Panc1 (cell line): ENCODE data around the gene NLGN2. TPM values are rescaled to one million over a fixed set of nuclear protein-coding genes. Genes with fewer than 3 reads are reported as not detected.

Experiments used
- ATAC-seq: fragments of 200-7000 bp; cut with Tn5 transposase; 2 replicates; pipeline ENCODE4 v1.9.1; 2020; ENCODE audit warnings: mild to moderate bottlenecking, moderate library complexity
- BruUV-seq: library from RNA; stranded (reverse); fragments of 400-500 nt; replicated peaks from 2 replicates; lab custom pipeline; 2021; lab: Mats Ljungman, UMichigan
- CTCF ChIA-PET: fragments of 300-600 bp; sonication (Branson Sonifier 250); formaldehyde crosslinking; loops from one replicate; lab custom pipeline; 2022; ENCODE audit warnings: antibody characterized with exemption; lab: Charles Lee
- POLR2A ChIA-PET: fragments of 300-600 bp; sonication (Branson Sonifier 250); formaldehyde crosslinking; loops from one replicate; lab custom pipeline; 2022; ENCODE audit warnings: antibody characterized with exemption; lab: Charles Lee
- DNase-seq: peaks from one replicate; pipeline ENCODE4 v3.0.0-alpha.2; 2010; ENCODE audit warnings: low read depth, low spot score
- H3K27ac ChIP-seq: 2 replicates; pipeline ENCODE4 v1.5.1; 2011; ENCODE audit warnings: mild to moderate bottlenecking, low read length, inconsistent platforms
- H3K27me3 ChIP-seq: fragments of 200-500 bp; sonication (Bioruptor generic); 2 replicates; pipeline ENCODE4 v1.6.0; 2014; ENCODE audit warnings: low read length, inconsistent platforms; ENCODE audit not compliant: control insufficient read depth, insufficient read depth
- H3K36me3 ChIP-seq: fragments of 200-500 bp; sonication (Bioruptor generic); 2 replicates; pipeline ENCODE4 v1.5.1; 2014; ENCODE audit warnings: inconsistent platforms, mild to moderate bottlenecking, low read length, moderate library complexity; ENCODE audit not compliant: control insufficient read depth, insufficient read depth
- H3K4me1 ChIP-seq: 2 replicates; pipeline ENCODE4 v1.5.1; 2011; ENCODE audit warnings: inconsistent platforms, mild to moderate bottlenecking, low read length, moderate library complexity; ENCODE audit not compliant: control insufficient read depth, insufficient read depth
- H3K4me3 ChIP-seq, 2 experiments: 2 replicates each; pipeline ENCODE4 v1.5.1; 2011 to 2012; ENCODE audit warnings: low read depth in 2 of 2, low read length in 2 of 2, mild to moderate bottlenecking in 2 of 2, inconsistent platforms in 1 of 2, moderate library complexity in 1 of 2
- H3K9me3 ChIP-seq: fragments of 200-500 bp; sonication (Bioruptor generic); 2 replicates; pipeline ENCODE4 v1.5.1; 2014; ENCODE audit warnings: low read depth, mild to moderate bottlenecking, inconsistent platforms, low read length, moderate library complexity; ENCODE audit not compliant: control insufficient read depth, insufficient read depth
- POLR2AphosphoS5 ChIP-seq: IDR thresholded peaks from 2 replicates; pipeline ENCODE4 v1.6.1; 2012; ENCODE audit warnings: mild to moderate bottlenecking, low read depth, low read length, moderate library complexity
- SIN3A ChIP-seq: IDR thresholded peaks from 2 replicates; pipeline ENCODE4 v1.6.1; 2012; ENCODE audit warnings: low read depth, mild to moderate bottlenecking, low read length, moderate library complexity, borderline replicate concordance; ENCODE audit not compliant: insufficient read depth
- TCF7L2 ChIP-seq: IDR thresholded peaks from 2 replicates; pipeline ENCODE4 v1.6.1; 2011; ENCODE audit warnings: mild to moderate bottlenecking, low read depth, low read length, inconsistent platforms
- in situ Hi-C: cut with HindIII; loops from 2 replicates; pipeline ENCODE4 v1.10.0; 2016; ENCODE audit warnings: low sequenced_read_pairs, low pct_unique_long_range_greater_than_20kb
- intact Hi-C: fragments of 100-400 bp; cut with micrococcal nuclease; formaldehyde crosslinking; loops from one replicate; pipeline ENCODE4 v1.10.0; 2022; ENCODE audit not compliant: unreplicated experiment
- total RNA-seq: library from RNA; stranded (reverse); gene quantifications from one replicate; pipeline ENCODE4 v1.2.1, GENCODE V29; 2021; ENCODE audit not compliant: unreplicated experiment
- TF ChIP-seq, protein P1 (sequence below), 2 experiments: IDR thresholded peaks; 2 replicates each; pipeline ENCODE4 v1.6.1; 2011 to 2012; ENCODE audit warnings: low read depth in 2 of 2, control low read depth in 1 of 2, low read length in 1 of 2, mild to moderate bottlenecking in 1 of 2, moderate library complexity in 1 of 2; ENCODE audit not compliant: insufficient read depth in 1 of 2
- TF ChIP-seq, protein P2 (sequence below): fragments of 450-650 bp; IDR thresholded peaks from 2 replicates; pipeline ENCODE4 v1.5.1; 2017; ENCODE audit warnings: mild to moderate bottlenecking

The NLGN2 gene
- total RNA-seq, 1 experiment from 2014 or later, result 33.6 TPM

DNA sequence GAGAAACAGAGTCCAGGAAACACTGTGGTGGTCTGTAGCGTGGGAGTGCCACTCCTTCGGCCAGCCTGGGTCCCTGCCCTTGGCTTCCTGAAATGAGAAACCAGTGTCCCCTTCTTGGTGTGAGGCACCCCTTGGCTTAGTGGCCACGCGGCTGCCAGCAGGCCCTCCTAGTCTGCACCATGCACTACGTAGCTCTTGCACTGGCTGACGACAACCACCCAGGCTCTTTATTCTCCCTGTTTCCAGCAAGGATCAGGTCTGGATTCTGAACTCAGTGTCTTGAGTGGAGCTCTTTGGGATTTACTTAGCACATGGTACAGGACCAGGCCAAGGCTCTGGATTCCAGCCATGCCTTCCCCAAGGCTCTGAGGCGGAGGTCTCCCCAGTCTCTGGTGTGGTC, 19.9 kb downstream of the NLGN2 start:
- H3K27me3 ChIP-seq, result no peaks in the 10 kb centered on the region
- H3K9me3 ChIP-seq, result no peaks in the 10 kb centered on the region
- intact Hi-C loops, result no loop called here
- H3K4me1 ChIP-seq, result no peaks in the 10 kb centered on the region
- no peak overlapping the region for H3K27ac ChIP-seq
- H3K4me3 ChIP-seq, result no peak overlapping the region
- POLR2A ChIA-PET, result no interaction called here
- no peak for DNase-seq
- in situ Hi-C loops, result no loop called here
- TF ChIP-seq TCF7L2 (no peak), SIN3A (no peak), POLR2AphosphoS5 (no peak)
- TF ChIP-seq, protein P1, sequence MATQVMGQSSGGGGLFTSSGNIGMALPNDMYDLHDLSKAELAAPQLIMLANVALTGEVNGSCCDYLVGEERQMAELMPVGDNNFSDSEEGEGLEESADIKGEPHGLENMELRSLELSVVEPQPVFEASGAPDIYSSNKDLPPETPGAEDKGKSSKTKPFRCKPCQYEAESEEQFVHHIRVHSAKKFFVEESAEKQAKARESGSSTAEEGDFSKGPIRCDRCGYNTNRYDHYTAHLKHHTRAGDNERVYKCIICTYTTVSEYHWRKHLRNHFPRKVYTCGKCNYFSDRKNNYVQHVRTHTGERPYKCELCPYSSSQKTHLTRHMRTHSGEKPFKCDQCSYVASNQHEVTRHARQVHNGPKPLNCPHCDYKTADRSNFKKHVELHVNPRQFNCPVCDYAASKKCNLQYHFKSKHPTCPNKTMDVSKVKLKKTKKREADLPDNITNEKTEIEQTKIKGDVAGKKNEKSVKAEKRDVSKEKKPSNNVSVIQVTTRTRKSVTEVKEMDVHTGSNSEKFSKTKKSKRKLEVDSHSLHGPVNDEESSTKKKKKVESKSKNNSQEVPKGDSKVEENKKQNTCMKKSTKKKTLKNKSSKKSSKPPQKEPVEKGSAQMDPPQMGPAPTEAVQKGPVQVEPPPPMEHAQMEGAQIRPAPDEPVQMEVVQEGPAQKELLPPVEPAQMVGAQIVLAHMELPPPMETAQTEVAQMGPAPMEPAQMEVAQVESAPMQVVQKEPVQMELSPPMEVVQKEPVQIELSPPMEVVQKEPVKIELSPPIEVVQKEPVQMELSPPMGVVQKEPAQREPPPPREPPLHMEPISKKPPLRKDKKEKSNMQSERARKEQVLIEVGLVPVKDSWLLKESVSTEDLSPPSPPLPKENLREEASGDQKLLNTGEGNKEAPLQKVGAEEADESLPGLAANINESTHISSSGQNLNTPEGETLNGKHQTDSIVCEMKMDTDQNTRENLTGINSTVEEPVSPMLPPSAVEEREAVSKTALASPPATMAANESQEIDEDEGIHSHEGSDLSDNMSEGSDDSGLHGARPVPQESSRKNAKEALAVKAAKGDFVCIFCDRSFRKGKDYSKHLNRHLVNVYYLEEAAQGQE (IDR thresholded peaks at IDR 0.05; ENCODE audit: insufficient read depth in 1 of 2, low read depth in 2 of 2, low read length in 1 of 2), result no peak
- TF ChIP-seq, protein P2, sequence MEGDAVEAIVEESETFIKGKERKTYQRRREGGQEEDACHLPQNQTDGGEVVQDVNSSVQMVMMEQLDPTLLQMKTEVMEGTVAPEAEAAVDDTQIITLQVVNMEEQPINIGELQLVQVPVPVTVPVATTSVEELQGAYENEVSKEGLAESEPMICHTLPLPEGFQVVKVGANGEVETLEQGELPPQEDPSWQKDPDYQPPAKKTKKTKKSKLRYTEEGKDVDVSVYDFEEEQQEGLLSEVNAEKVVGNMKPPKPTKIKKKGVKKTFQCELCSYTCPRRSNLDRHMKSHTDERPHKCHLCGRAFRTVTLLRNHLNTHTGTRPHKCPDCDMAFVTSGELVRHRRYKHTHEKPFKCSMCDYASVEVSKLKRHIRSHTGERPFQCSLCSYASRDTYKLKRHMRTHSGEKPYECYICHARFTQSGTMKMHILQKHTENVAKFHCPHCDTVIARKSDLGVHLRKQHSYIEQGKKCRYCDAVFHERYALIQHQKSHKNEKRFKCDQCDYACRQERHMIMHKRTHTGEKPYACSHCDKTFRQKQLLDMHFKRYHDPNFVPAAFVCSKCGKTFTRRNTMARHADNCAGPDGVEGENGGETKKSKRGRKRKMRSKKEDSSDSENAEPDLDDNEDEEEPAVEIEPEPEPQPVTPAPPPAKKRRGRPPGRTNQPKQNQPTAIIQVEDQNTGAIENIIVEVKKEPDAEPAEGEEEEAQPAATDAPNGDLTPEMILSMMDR, result no peak
- no peaks in the 10 kb centered on the region for H3K36me3 ChIP-seq
- 0 out of 2 replicates have a peak, but pooled peaks have one; percentile 31 for ATAC-seq
- CTCF ChIA-PET, result no interaction called here
- no TSS peak for BruUV-seq

DNA sequence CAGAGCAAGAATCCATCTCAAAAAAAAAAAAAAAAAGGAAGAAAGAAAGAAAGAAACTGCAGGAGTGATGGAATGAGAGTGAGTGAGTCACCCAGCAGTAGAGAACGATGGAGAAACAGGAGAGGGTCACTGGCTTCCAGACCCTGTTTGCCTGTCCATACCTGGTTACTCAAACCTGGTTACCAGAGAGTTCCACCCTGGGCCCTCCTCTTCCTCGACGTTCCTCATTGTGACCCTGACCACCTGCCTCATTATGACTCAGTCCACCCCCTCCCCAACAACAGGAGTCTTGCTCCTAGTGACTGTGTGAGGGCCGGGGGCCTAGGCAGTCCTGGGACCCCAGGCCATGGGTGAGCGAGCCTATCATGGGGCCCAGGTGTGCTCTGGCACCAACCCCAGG, 20.9 kb downstream of the NLGN2 start, which contains the start of gene SPEM3:
SPEM3 (plus strand) TSS at position 301 of the 400 bp plus-strand sequence; CDS start at position 347, 46 bp downstream.
- CTCF ChIA-PET, result no interaction called here
- H3K27ac ChIP-seq, result no peak within 1 kb of the TSS
- no peaks in the 10 kb centered on the region for H3K9me3 ChIP-seq
- no peak within 1 kb of the TSS for H3K4me3 ChIP-seq
- H3K36me3 ChIP-seq, result no peaks in the 10 kb centered on the region
- in situ Hi-C loops, result no loop called here
- no TSS peak for BruUV-seq
- DNase-seq, result no peak
- intact Hi-C loops, result no loop called here
- no peaks in the 10 kb centered on the region for H3K27me3 ChIP-seq
- no peaks in the 10 kb centered on the region for H3K4me1 ChIP-seq
- no peak for ATAC-seq
- POLR2A ChIA-PET, result no interaction called here
- no peak for TF ChIP-seq SIN3A
- TF ChIP-seq TCF7L2, result no peak

DNA sequence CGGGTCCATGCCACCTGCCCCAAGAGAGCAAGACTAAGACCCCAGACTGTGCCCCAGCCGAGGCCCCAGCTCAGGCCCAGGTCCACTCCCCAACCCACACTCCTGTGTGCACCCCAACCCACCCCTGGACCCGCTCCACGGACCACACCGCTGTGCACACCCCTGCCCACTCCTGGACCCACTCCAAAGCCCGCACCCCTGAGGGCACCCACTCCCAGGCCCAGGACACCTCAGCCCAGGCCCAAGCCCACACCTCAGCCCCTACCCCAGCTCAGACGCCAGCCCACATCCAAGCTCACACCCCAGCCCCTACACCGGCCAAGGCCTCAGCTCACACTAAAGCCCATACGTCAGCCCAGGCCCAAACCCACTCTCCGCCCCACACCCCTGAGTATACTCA, 22.1 kb downstream of the NLGN2 start:
- POLR2A ChIA-PET, result no interaction called here

More for the DNA sequence above, 22.1 kb downstream of the NLGN2 start:
- no peak overlapping the region for H3K4me3 ChIP-seq
- TF ChIP-seq POLR2AphosphoS5, result no peak
- no peak for TF ChIP-seq TCF7L2
- TF ChIP-seq, protein P1 (IDR thresholded peaks at IDR 0.05; ENCODE audit: insufficient read depth in 1 of 2, low read depth in 2 of 2, low read length in 1 of 2), result no peak
- TF ChIP-seq, protein P2, result no peak
- no peak for TF ChIP-seq SIN3A
- H3K9me3 ChIP-seq, result no peaks in the 10 kb centered on the region
- no TSS peak for BruUV-seq
- H3K4me1 ChIP-seq, result no peaks in the 10 kb centered on the region
- no peaks in the 10 kb centered on the region for H3K27me3 ChIP-seq
- H3K27ac ChIP-seq, result no peak overlapping the region
- CTCF ChIA-PET, result no interaction called here
- in situ Hi-C loops, result no loop called here
- DNase-seq, result no peak
- H3K36me3 ChIP-seq, result no peaks in the 10 kb centered on the region
- intact Hi-C loops, result loop anchor here (10.0 kb wide), 1 partner anchor 75 kb away; the partner anchor contains the start of genes KCTD11 and TMEM95
- ATAC-seq, result no peak
